Brain microvascular endothelial cell (primary cell): ENCODE measurements around the gene GPR35.
"Not testable (repeated sequence)": the region's sequence is repeated elsewhere in the genome, so short reads cannot be mapped to it uniquely, and the experiment has no call there.

Experiments
- DNase-seq: peaks from one replicate; pipeline ENCODE4 v3.0.0-alpha.2; 2020
- H3K27ac ChIP-seq: fragments of 250-450 bp; sonication (Bioruptor Pico); 2 replicates; pipeline ENCODE4 v1.5.1; 2020; ENCODE audit warnings: mild to moderate bottlenecking, moderate library complexity
- H3K27me3 ChIP-seq: fragments of 250-450 bp; sonication (Bioruptor Pico); replicated peaks from 2 replicates; pipeline ENCODE4 v1.5.1; 2020; ENCODE audit warnings: mild to moderate bottlenecking
- H3K36me3 ChIP-seq: fragments of 250-450 bp; sonication (Bioruptor Pico); replicated peaks from 2 replicates; pipeline ENCODE4 v1.5.1; 2020; ENCODE audit warnings: mild to moderate bottlenecking
- H3K4me3 ChIP-seq: 2 replicates; pipeline ENCODE4 v1.5.1; 2011; ENCODE audit warnings: low read depth, mild to moderate bottlenecking, control low read depth, low read length, moderate library complexity
- in situ Hi-C: cut with HindIII; loops from 2 replicates; pipeline ENCODE4 v1.10.0; 2017; ENCODE audit warnings: low sequenced_read_pairs, low pct_ligation_motif_present
- TF ChIP-seq, protein P1 (sequence below): IDR thresholded peaks from 2 replicates; pipeline ENCODE4 v1.5.1; 2011; ENCODE audit warnings: low read depth, mild to moderate bottlenecking, moderate library complexity, low read length, control low read depth, inconsistent platforms; ENCODE audit errors: missing control alignments

The GPR35 gene

DNA sequence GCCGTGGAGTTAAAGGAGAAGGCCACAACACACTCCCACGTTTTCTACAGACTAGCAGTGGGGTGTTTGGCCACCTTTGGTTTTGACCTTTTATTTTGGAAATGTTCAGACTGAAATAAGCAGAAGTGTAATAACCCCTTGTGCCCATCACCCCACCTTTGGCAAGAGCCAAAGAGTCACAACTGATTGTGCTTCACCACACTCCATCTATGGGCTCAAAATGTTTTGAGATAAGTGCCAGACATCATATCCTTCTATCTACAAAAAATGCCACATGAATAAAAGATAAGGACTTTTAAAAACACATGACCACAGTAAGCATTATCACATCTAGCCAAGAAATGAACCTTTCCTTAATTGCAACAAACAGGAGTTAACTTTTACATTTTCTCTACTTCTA is 9.9 kb upstream of the GPR35 start:
- in situ Hi-C loops: no loop called here
- Histone ChIP-seq H3K27ac (no peak overlapping the region), H3K4me3 (no peak overlapping the region), H3K27me3 (no peaks in the 10 kb centered on the region), H3K36me3 (no peaks in the 10 kb centered on the region)
- TF ChIP-seq, protein P1, sequence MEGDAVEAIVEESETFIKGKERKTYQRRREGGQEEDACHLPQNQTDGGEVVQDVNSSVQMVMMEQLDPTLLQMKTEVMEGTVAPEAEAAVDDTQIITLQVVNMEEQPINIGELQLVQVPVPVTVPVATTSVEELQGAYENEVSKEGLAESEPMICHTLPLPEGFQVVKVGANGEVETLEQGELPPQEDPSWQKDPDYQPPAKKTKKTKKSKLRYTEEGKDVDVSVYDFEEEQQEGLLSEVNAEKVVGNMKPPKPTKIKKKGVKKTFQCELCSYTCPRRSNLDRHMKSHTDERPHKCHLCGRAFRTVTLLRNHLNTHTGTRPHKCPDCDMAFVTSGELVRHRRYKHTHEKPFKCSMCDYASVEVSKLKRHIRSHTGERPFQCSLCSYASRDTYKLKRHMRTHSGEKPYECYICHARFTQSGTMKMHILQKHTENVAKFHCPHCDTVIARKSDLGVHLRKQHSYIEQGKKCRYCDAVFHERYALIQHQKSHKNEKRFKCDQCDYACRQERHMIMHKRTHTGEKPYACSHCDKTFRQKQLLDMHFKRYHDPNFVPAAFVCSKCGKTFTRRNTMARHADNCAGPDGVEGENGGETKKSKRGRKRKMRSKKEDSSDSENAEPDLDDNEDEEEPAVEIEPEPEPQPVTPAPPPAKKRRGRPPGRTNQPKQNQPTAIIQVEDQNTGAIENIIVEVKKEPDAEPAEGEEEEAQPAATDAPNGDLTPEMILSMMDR: no peak
- DNase-seq: no peak

DNA sequence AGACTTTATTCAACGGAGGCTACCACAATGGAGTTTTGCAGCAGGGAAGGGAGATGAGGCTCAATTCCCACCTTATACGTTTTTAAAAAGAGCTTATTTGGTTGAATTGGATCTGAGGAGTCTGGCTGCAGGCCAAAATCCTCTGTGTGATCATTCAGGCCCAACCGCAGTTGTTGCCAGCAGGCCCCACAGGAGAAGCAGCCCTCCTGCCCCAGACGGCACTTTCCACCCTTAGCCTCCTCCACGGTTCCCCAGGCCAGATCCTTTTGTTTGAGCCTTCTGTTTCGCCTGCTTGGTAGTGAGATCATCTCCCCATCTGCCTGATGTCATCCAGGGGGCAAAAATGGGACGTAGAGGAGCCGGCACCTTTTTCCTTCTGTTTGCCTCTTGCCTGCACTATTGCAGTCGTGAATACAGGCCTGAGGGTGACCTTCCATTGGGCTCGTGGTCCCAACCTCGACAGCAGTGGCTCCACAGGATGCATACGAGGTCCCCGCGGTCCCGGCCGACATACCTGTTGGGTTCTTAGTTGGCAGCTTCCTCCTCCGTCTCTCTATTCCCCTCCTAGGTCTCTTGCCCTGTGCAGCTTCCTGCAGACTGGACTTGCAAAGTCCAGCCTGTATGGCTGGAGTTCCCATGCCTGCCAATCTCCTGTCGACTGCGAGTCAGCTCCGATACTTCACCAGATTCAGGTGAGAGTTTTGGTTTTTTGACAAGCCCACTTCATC is 9.3 kb upstream of the GPR35 start:
- Histone ChIP-seq H3K27me3 (no peaks in the 10 kb centered on the region), H3K27ac (no peak overlapping the region), H3K4me3 (no peak overlapping the region), H3K36me3 (no peaks in the 10 kb centered on the region)
- no peak for DNase-seq
- in situ Hi-C loops: no loop called here
- TF ChIP-seq, protein P1: no peak

DNA sequence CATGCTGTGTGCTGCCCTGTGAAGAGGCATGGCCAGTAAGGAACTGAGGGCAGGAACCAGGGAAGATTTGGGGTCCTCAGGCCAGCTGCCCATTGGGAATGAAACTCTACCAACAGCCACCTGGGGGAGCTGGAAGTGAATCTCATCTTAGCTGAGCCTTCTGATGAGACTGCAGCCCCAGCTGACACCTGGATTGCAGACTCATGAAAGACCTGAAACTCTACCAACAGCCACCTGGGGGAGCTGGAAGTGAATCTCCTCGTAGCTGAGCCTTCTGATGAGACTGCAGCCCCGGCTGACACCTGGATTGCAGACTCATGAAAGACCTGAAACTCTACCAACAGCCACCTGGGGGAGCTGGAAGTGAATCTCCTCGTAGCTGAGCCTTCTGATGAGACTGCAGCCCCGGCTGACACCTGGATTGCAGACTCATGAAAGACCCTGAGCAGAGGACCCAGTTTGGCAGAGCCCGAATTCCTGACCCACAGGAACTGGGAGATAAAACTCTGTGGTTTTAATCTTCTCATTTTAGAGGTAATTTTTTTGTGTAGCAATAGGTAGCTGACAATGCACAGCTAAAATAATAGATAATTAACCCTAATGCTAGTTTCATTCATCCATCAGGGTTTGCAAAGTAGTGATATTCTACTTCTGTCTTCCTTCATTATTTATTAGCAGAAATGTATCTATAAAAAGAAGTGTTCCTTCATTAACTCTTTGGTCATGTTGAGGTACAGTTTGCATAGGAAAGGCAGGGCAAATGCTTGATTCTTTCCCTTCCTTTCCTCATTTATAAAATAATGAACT is 8.2 kb upstream of the GPR35 start:
- H3K27ac ChIP-seq, in situ Hi-C loops, H3K27me3 ChIP-seq, DNase-seq, H3K36me3 ChIP-seq, H3K4me3 ChIP-seq: not testable (repeated sequence)

DNA sequence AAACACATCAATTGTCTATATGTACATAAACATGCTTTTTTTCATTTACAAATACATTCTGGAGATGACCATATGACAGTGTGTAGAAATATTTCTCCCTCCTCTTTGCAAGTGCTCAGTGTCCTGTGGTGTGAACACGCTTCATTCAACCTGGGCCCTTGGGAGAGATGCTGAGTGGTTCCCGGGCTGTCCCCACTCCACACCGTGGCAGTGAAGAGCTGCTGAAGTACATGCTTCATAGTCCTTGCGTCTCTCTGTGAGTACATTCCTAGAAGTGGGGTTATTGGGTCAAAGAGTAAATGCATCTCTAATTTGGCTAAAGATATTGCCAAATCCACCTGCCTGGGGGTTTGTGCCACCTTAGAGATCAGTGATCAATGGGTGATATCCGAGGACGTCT is 6.5 kb upstream of the GPR35 start:
- no peak overlapping the region for H3K4me3 ChIP-seq
- in situ Hi-C loops: no loop called here
- TF ChIP-seq, protein P1: no peak
- no peak overlapping the region for H3K27ac ChIP-seq
- H3K36me3 ChIP-seq: no peaks in the 10 kb centered on the region
- no peaks in the 10 kb centered on the region for H3K27me3 ChIP-seq
- no peak for DNase-seq

DNA sequence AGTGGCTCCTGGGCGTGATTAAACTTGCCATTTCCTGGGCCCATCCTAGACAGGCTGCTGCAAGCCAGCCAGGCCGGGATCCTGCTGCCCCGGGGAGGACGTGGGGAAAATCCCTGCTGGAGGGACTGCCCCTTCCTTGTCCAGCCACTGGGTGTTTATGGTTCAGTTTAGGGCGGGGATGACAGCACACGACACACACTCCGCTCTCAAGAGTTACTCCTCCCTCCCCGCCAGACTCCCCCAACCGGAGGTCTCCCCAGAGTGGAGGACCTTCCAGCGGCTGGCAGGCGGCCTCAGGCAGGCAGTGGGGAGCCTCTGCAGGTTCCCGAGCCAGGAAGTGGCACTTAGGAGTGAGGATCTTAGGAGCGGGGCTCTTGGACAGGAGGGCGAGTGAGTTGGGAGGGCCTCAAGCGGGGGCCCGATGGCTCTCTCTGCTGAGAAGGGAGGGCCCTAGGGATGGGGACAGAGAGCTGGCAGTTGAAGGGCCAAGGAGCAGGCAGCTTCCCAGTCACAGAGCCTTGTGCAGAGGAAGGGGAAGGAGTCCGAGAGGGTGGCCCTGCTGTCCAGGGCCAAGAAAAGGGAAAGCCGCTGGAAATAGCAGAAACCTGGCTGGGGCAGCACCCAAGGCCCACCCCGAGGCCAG is 5.7 kb upstream of the GPR35 start:
- Histone ChIP-seq H3K27ac (no peak overlapping the region), H3K4me3 (no peak overlapping the region), H3K27me3 (no peaks in the 10 kb centered on the region), H3K36me3 (no peaks in the 10 kb centered on the region)
- in situ Hi-C loops: no loop called here
- no peak for DNase-seq
- TF ChIP-seq, protein P1: no peak

DNA sequence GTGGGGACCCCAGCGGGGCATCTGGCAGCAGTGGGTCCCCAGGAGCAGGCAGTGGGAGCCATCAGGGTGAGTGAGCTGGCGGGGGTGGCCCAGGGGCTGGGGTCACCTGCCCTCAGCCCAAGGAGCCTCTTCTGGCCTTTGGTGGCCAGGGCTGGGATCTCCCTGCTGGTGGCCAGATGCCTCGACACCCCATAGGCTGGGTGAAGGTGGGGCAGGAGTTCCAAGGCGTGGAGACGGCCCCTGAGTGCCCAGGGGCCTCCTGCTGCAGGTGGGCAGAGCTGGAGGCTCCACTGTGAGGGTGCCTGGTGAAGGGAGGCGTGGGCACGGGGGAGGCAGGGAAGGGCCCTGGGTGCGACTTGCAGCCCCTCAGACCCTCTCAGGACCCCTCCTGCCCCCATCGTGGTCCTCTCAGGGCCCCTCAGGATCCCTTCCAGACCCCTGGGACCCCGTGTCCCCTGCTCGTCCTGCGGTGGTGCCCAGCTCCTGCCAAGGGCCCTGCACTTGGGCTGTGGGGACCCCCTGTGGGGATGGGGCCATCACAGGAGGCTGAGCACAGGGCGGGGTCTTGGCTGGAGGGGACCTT is 5.0 kb upstream of the GPR35 start:
- DNase-seq: no peak
- Histone ChIP-seq H3K27ac (no peak overlapping the region), H3K36me3 (no peaks in the 10 kb centered on the region), H3K4me3 (no peak overlapping the region), H3K27me3 (no peaks in the 10 kb centered on the region)
- TF ChIP-seq, protein P1: no peak
- in situ Hi-C loops: no loop called here
